Fibroblast of the aortic adventitia (primary cell): ENCODE data around the gene WNT9B. TPM values are rescaled to one million over a fixed set of nuclear protein-coding genes. Genes with fewer than 3 reads are reported as not detected.

Experiments
- DNase-seq: peaks from one replicate; pipeline ENCODE4 v3.0.0-alpha.2; 2010; ENCODE audit warnings: low read depth
- H3K4me3 ChIP-seq: 2 replicates; pipeline ENCODE4 v1.5.1; 2011; ENCODE audit warnings: low read depth, mild to moderate bottlenecking, control low read depth, low read length, moderate library complexity
- CTCF ChIP-seq: IDR thresholded peaks from 2 replicates; pipeline ENCODE4 v1.5.1; 2011; ENCODE audit warnings: mild to moderate bottlenecking, low read length, control low read depth, inconsistent platforms; ENCODE audit not compliant: insufficient read depth
- total RNA-seq: library from RNA; depleted of rRNA; stranded (reverse); fragments of >200 nt; gene quantifications from 2 replicates; pipeline ENCODE4 v1.2.3, GENCODE V29; 2012; ENCODE audit warnings: low replicate concordance

Gene WNT9B
- 0.09 TPM in 1 of 2 replicates, not detected in the other for total RNA-seq

GRCh38 chr17:46851029-46851741 is at the start of gene WNT9B:
WNT9B (plus strand) TSS chr17:46851583; CDS start chr17:46851639, 56 bp downstream.
- H3K4me3 ChIP-seq, result peak within 1 kb of the TSS; percentile 22
- DNase-seq, result no peak
- TF ChIP-seq CTCF, result no peak

GRCh38 chr17:46802800-46803199 is 48.6 kb upstream of the WNT9B start:
- H3K4me3 ChIP-seq, result no peak overlapping the region
- TF ChIP-seq CTCF, result no peak
- no peak for DNase-seq

- DNase-seq, result no peak
- no peak overlapping the region for H3K4me3 ChIP-seq
- no peak for TF ChIP-seq CTCF
These were observed 47.8 kb upstream of the WNT9B start for GRCh38 chr17:46803544-46803943.

GRCh38 chr17:46805771-46806170 is 45.6 kb upstream of the WNT9B start:
- no peak for TF ChIP-seq CTCF
- no peak overlapping the region for H3K4me3 ChIP-seq
- DNase-seq, result no peak

- no peak for DNase-seq
- no peak for TF ChIP-seq CTCF
- no peak overlapping the region for H3K4me3 ChIP-seq
These were observed 42.2 kb upstream of the WNT9B start for GRCh38 chr17:46809110-46809571.

- no peak overlapping the region for H3K4me3 ChIP-seq
- no peak for DNase-seq
- TF ChIP-seq CTCF, result no peak
These were observed 40.5 kb upstream of the WNT9B start for GRCh38 chr17:46810837-46811236.
